Gastroesophageal sphincter (tissue), 3 donors: ENCODE measurements around the gene GNB5.

Experiments
- CTCF ChIP-seq, 4 experiments: fragments of 200-600 bp in 2 of 4; fragments of 450-650 bp in 2 of 4; sonication (generic) in 1 of 4; IDR thresholded peaks; one replicate each; pipeline ENCODE4 v1.5.1; 2017 to 2019; ENCODE audit warnings: antibody characterized with exemption in 4 of 4, mild to moderate bottlenecking in 2 of 4, moderate library complexity in 2 of 4
- EP300 ChIP-seq: sonication (generic); formaldehyde crosslinking; IDR thresholded peaks from one replicate; pipeline ENCODE4 v1.6.1; 2017; ENCODE audit warnings: antibody characterized with exemption, mild to moderate bottlenecking
- POLR2A ChIP-seq, 2 donors: fragments of 450-650 bp; IDR thresholded peaks; one replicate each; pipeline ENCODE4 v1.6.1; 2017; ENCODE audit warnings: antibody characterized with exemption in 2 of 2, mild to moderate bottlenecking in 2 of 2, moderate library complexity in 1 of 2
- POLR2AphosphoS5 ChIP-seq: sonication (generic); formaldehyde crosslinking; IDR thresholded peaks from one replicate; pipeline ENCODE4 v1.6.1; 2017; ENCODE audit warnings: antibody characterized with exemption

GRCh38 chr15:52136442-52136980 lies 54.7 kb downstream of the GNB5 start:
- TF ChIP-seq CTCF (IDR thresholded peaks at IDR 0.05) (no peak), POLR2AphosphoS5 (no peak), POLR2A (IDR thresholded peaks at IDR 0.05) (no peak), EP300 (no peak)
